ENCODE measurements around the gene RPS21.

- TF ChIP-seq CTCF (IDR thresholded peaks at IDR 0.05) (no peak), POLR2A (IDR thresholded peaks at IDR 0.05) (no peak)
Observed at GRCh38 chr20:62418709-62419487, 32.0 kb downstream of the RPS21 start.

All from adrenal gland (tissue), 5 donors.